Uterine smooth muscle cell (primary cell): ENCODE results near the gene ZWINT. TPM values are rescaled to one million over a fixed set of nuclear protein-coding genes. Genes with fewer than 3 reads are reported as not detected.

ENCODE experiments used
- total RNA-seq: library from RNA; depleted of rRNA; stranded (reverse); fragments of >200 nt; gene quantifications from 2 replicates; pipeline ENCODE4 v1.2.3, GENCODE V29; 2014

The ZWINT gene, protein sequence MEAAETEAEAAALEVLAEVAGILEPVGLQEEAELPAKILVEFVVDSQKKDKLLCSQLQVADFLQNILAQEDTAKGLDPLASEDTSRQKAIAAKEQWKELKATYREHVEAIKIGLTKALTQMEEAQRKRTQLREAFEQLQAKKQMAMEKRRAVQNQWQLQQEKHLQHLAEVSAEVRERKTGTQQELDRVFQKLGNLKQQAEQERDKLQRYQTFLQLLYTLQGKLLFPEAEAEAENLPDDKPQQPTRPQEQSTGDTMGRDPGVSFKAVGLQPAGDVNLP
- total RNA-seq, result 25.2 and 85.9 TPM in 2 replicates

DNA sequence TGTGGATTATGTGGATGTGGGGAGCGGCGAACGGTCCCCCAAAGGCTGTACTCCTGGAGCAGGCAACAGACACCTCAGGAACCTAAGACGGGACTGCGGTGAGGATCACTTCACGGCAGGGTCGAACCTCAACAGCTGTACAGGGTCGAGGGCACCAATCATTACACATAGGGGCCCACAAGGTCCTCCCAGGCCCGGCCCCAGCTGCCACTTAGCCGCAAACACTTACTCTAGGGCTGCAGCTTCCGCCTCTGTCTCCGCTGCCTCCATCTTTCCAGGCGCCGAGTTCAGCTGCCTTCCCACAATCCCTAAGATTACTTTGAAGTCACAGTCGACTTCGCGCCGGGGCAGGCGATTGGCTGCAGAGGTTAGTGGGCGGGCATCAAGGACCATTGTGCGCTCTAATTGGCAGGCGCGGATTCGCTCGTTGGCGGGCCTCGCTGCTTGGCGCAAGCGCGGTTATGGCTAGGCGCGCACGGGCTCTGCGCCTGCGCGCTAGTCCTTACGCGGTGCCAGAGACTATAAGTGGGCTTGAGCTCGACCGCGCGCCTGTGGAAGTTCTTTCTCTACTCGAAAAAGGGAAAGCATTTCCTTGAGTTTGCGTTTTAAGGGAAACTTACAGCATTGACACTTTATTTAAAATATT, at the start of gene ZWINT:
TSS of gene ZWINT (minus strand) at position 293 of the 646 bp plus-strand sequence. CDS start at position 270, 23 bp downstream.

